Measurements from ENCODE around the gene AZI2. TPM values are rescaled to one million over a fixed set of nuclear protein-coding genes. Genes with fewer than 3 reads are reported as not detected.

AZI2 gene
- total and polyA plus RNA-seq, 2 experiments from 2014 or later = 24.5 to 28.6 TPM

GRCh38 chr3:28316226-28316625 is 32.4 kb downstream of the AZI2 start:
- no peaks in the 10 kb centered on the region for H3K4me1 ChIP-seq (ENCODE audit: insufficient read depth)
- no peaks in the 10 kb centered on the region for H3K36me3 ChIP-seq (ENCODE audit: insufficient read depth)
- H3K27ac Mint-ChIP-seq = no peak overlapping the region
- H3F3A ChIP-seq (replicated peaks; ENCODE audit: low read depth) = no peaks in the 10 kb centered on the region
- ATAC-seq (no peak), DNase-seq (ENCODE audit: low spot score) (no peak)
- no peak overlapping the region for H3K4me2 ChIP-seq
- H3K27me3 Mint-ChIP-seq (ENCODE audit: insufficient read depth, low read depth, poor library complexity) = no peaks in the 10 kb centered on the region
- peaks cover 5% of the 10 kb centered on the region; the same call in 1 of the 3 replicates for H3K4me1 Mint-ChIP-seq
- H3K36me3 Mint-ChIP-seq (ENCODE audit: low read depth) = no peaks in the 10 kb centered on the region; the same call in 2 of the 3 replicates
- no peaks in the 10 kb centered on the region for H3K9me2 ChIP-seq (ENCODE audit: insufficient read depth)
- H3K27ac ChIP-seq (ENCODE audit: low read depth) = no peak overlapping the region
- no peaks in the 10 kb centered on the region for H3K27me3 ChIP-seq (ENCODE audit: insufficient read depth)
- H3K79me2 ChIP-seq (replicated peaks; ENCODE audit: insufficient read depth) = no peaks in the 10 kb centered on the region
- H4K20me1 ChIP-seq (replicated peaks; ENCODE audit: insufficient read depth) = no peaks in the 10 kb centered on the region; the same call in 1 of the 2 replicates
- H3K4me3 ChIP-seq = no peak overlapping the region
- no peak for TF ChIP-seq REST (IDR thresholded peaks at IDR 0.05; ENCODE audit: unreplicated experiment)
- TF ChIP-seq CREB1 (CRISPR knock-in tag; IDR thresholded peaks at IDR 0.05; ENCODE audit: low read depth) = no peak
- no peak for TF ChIP-seq ZNF114 (CRISPR knock-in tag; IDR thresholded peaks at IDR 0.05)
- TF ChIP-seq ZNF331 (CRISPR knock-in tag; IDR thresholded peaks at IDR 0.05; ENCODE audit: low read depth) = no peak
- H2AFZ ChIP-seq = no peak overlapping the region
- H3K9me3 Mint-ChIP-seq = no peaks in the 10 kb centered on the region
- H3K4me3 Mint-ChIP-seq = no peak overlapping the region

GRCh38 chr3:28315711-28316110 is 32.9 kb downstream of the AZI2 start:
- Histone ChIP-seq H3K27ac (ENCODE audit: low read depth) (no peak overlapping the region), H3K4me3 (no peak overlapping the region), H3F3A (replicated peaks; ENCODE audit: low read depth) (no peaks in the 10 kb centered on the region), H3K27me3 (ENCODE audit: insufficient read depth) (no peaks in the 10 kb centered on the region), H4K20me1 (replicated peaks; ENCODE audit: insufficient read depth) (no peaks in the 10 kb centered on the region; the same call in 1 of the 2 replicates), H3K4me2 (no peak overlapping the region), H3K36me3 (ENCODE audit: insufficient read depth) (no peaks in the 10 kb centered on the region), H3K9me2 (ENCODE audit: insufficient read depth) (no peaks in the 10 kb centered on the region), H3K79me2 (replicated peaks; ENCODE audit: insufficient read depth) (no peaks in the 10 kb centered on the region), H3K4me1 (ENCODE audit: insufficient read depth) (no peaks in the 10 kb centered on the region), H2AFZ (no peak overlapping the region)
- ATAC-seq = no peak
- no peak for DNase-seq (ENCODE audit: low spot score)
- peaks cover under 1% of the 10 kb centered on the region; the same call in 1 of the 3 replicates for H3K4me1 Mint-ChIP-seq
- H3K27ac Mint-ChIP-seq = no peak overlapping the region
- H3K9me3 Mint-ChIP-seq = no peaks in the 10 kb centered on the region
- H3K27me3 Mint-ChIP-seq (ENCODE audit: insufficient read depth, low read depth, poor library complexity) = no peaks in the 10 kb centered on the region
- no peak overlapping the region for H3K4me3 Mint-ChIP-seq
- H3K36me3 Mint-ChIP-seq (ENCODE audit: low read depth) = no peaks in the 10 kb centered on the region; the same call in 2 of the 3 replicates
- TF ChIP-seq EZH2phosphoT487 (IDR thresholded peaks at IDR 0.05; ENCODE audit: unreplicated experiment) (no peak), ZNF462 (CRISPR knock-in tag; IDR thresholded peaks at IDR 0.05) (no peak), EZH2 (IDR thresholded peaks at IDR 0.05; ENCODE audit: low read depth, unreplicated experiment) (no peak), CTCF (conservative IDR thresholded peaks at IDR 0.05; ENCODE audit: low read depth in 2 of 2) (no peak), STAT1 (IDR thresholded peaks at IDR 0.05; ENCODE audit: unreplicated experiment) (no peak)

Data from GM23338 (cell line).